Raji (cell line): ENCODE measurements around the gene CHRND.
A peak's percentile ranks its signal among the peaks of the same experiment; 100 is the strongest.

Experiments
- POLR2A ChIP-seq: IDR thresholded peaks from 2 replicates; pipeline ENCODE4 v1.6.1; 2011; ENCODE audit warnings: low read depth, low read length, control low read depth; ENCODE audit not compliant: insufficient read depth

Gene CHRND

DNA sequence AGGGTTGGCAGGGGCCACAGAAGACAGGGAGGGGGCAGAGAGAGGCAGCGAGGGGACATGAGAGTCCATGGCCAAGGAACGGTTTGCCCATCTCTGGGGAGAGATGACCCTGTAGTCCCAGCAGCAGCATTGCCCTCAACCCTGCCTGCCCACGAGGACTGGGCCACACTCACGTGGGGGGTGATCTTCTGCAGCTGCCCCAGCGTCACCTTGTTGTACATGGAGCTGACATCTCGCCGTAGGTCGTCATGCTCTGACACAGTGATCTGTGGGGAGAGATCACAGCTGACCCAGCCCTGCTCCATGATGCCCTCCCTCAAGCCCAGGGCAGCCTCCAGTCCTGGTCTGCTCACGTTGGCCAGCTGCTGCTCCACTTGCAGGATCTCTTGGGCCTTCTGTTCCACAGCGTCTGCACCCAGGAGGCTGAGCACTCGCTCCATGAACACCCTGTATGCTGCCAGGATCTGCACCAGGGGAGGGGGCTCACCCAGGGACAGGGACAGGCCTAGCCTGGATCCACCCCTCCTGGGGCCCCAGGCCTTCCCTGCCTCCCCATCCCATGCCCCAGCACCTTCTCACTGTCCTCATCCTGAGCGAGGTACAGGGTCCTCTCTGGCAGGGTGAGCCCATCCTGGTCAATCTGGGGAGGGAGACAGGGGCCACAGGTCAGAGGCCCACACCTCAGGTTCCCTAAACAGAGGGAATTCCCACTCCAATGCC lies 41.2 kb upstream of the CHRND start:
- TF ChIP-seq POLR2A = 0 out of 2 replicates have a peak, but pooled peaks have one; percentile 8

GRCh38 chr2:232485348-232485756 lies 40.6 kb upstream of the CHRND start:
- no peak for TF ChIP-seq POLR2A

DNA sequence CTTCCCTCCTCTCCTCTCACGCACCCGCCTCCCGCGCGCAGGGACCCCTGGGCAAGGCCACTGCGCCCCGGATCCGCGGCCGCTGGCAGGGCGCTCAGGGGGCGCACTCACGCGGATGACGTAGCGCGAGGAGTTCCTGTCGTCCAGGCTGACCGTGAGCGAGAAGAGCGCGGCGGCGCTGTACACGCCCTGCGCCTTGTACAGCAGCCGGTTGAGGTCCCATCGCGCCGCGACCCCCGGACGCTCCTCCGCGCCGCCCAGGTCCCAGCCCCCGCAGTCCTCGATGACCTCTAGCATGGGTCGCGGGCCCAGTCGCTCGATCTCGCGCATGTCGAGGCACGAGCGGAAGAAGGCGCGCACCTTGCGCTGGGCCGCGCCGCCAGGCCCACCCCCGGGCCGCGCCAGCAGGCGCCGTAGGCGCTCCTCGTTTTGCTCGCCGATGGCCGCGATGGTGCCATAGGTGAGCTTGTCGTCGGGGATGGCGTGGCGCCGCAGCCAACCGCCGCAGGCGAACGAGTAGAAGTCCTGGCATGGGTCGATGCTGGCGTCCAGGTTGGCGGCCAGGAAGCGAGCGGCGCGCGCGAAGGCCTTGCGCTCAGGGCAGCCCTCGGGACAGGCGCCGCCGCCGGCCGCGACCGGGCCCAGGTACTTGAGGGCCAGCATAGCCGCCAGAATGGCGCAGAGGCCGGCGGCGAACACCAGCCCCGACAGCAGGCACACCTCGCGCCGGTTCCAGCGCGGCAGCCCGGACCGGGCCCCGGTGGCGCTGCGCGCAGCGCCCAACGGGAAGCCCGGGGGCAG lies 40.0 kb upstream of the CHRND start:
- no peak for TF ChIP-seq POLR2A

- no peak for TF ChIP-seq POLR2A
Observed at GRCh38 chr2:232486558-232487384, 39.2 kb upstream of the CHRND start.

DNA sequence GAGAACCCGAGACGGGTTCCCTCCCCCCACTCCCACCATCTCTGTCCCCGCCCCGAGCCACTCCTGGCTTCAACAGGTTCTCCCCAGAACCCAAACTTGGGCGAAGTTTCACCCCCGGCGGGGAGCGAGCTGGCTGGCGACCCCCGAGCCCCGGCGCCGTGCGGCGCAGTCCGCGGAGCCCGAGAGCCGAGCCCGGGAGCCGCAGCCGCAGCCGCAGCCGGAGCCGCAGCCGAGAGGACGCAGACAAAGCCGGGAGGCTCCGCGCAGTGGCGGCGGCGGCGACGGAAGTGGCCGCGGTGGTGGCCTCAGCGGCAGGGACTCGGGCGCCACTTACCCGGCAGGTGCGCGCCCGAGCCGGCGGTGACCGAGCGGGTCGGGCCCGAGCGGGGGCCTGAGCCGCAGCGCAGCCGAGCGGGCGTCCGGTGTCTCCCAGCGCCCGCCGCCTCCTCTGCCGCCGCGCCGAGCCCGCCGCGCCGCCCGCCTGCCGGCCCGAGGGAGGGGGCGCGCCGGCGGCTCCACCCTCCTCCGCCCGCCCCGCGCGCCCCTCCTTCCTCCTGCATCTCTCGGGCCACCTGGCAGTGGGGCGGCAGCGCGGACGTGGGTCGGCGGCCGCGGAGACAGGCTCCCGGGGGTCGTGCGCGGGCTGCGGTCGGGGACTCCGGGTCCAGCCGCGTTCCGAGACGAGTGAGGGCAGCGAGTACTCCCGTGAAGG lies 38.4 kb upstream of the CHRND start, which contains the start of gene ECEL1:
ECEL1 (minus strand) TSS at position 450 of the 712 bp plus-strand sequence. CDS start 1,181 bp downstream, outside the sequence.
- no peak for TF ChIP-seq POLR2A

DNA sequence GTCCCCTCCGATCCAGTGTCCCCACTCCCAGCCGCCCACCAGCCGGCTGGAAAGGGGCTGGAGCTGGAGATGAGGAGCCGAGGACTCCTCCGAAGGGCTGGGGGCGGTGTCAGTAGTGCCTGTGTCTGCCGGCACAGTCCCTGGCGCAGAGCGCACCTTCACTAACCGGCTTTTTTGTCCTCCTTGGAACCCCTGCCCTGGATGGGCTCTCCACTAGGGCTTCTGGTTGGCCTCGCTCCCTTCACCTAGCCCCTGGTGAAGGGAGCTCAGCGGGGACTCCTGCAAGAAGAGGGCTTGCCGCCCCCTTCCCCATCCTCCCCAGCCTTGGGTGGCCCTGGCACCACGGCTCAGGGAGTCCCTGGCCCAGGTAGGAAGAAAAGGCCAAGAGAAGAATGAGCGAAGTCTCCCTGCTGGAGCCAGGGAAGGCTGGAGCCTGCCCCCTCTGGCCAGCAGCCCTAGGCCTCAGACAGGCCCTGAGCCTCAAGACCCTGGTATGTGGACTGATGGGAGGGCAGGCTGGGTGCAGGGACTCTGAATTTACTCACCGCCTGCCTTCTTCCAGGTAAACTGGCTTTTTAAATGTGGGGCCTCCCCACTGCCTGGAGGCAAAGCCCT lies 37.8 kb upstream of the CHRND start:
- TF ChIP-seq POLR2A = no peak

GRCh38 chr2:232488721-232489300 lies 37.1 kb upstream of the CHRND start:
- TF ChIP-seq POLR2A = no peak

- TF ChIP-seq POLR2A = no peak
Observed at GRCh38 chr2:232489516-232490220, 36.3 kb upstream of the CHRND start.

DNA sequence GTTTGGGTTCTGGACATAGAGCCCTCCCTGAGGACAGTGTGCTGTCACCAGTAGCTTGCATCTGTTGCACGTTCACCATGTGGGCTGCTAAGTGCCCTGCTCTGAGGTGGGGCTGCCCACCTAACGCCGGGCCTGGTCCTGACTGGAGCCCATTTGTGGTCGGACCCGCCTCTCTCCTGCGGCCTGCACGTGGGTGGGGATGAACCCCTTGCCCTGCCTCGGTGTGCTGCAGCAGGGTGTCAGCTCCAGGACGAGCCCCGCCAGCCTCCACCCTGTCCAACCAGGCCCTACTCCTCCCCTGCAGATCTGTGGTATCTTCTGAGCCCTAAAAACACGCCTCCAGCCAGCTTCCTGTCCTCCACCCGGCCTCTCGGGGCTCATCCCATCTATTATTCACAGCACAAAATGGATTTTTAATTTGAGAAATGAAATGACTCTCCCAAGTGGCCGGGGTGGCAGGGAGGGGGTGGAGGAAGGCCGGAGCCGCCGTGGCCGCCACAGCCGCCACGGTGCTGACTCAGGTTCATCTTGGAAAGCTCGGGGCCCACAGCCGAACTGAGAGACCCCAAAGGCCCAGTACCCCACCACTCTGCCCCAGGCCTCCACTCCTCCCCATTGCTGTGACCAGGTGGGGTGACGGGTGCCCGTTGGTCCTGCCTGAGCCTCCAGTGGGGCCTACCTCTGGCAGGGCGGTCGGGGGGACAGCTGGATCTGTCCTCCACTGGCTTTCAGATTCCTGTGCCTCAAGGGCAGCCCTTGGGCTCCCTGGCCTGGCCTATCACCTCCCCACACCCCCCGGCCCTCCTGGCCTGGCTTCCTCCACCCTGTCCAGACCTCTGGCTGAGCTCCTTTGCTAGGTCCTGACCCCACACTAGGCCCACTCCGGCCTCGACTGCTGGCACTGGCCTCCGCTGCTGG lies 35.5 kb upstream of the CHRND start:
- TF ChIP-seq POLR2A = no peak

- no peak for TF ChIP-seq POLR2A
Observed at GRCh38 chr2:232491139-232491780, 34.7 kb upstream of the CHRND start.

GRCh38 chr2:232492236-232492848 lies 33.6 kb upstream of the CHRND start:
- TF ChIP-seq POLR2A = no peak
